Mucosa of stomach (tissue), 1 donor: ENCODE measurements around the gene TRPC1.

Experiments used
- H3K27me3 ChIP-seq: one replicate; pipeline ENCODE4 v1.7.0; 2013; ENCODE audit warnings: mild to moderate bottlenecking, low read length; ENCODE audit not compliant: control insufficient read depth, insufficient read depth
- H3K36me3 ChIP-seq: one replicate; pipeline ENCODE4 v1.7.0; 2013; ENCODE audit warnings: low read length; ENCODE audit not compliant: control insufficient read depth, insufficient read depth
- H3K4me1 ChIP-seq: one replicate; pipeline ENCODE4 v1.7.0; 2013; ENCODE audit warnings: mild to moderate bottlenecking, low read length; ENCODE audit not compliant: control insufficient read depth, insufficient read depth
- H3K4me3 ChIP-seq: one replicate; pipeline ENCODE4 v1.7.0; 2013; ENCODE audit warnings: low read length
- H3K9ac ChIP-seq: one replicate; pipeline ENCODE4 v1.7.0; 2013; ENCODE audit warnings: mild to moderate bottlenecking, low read length, moderate library complexity
- H3K9me3 ChIP-seq: one replicate; pipeline ENCODE4 v1.7.0; 2013; ENCODE audit warnings: mild to moderate bottlenecking, low read length, moderate library complexity; ENCODE audit not compliant: control insufficient read depth
- donor health status: Pancreatic carcinoma.

Gene TRPC1

DNA sequence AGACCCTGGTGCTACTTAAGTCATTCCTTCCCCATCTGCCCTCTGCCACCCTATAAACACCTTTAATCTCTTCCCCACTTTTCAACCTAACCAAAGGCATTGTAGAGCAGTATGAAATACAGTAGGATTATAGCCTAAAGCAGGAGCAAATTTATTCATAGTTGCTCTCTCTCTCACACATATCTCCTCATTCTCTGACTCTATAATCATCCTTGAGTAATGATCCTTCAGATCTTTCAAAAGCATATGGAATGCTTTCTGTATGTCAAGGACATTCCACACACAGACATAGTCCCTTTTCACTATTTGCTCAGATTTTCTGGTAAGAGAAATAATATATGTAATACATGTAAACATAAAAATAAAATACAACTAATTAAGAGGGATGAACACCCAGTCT, 54.1 kb downstream of the TRPC1 start:
- Histone ChIP-seq H3K4me3 (no peak overlapping the region), H3K9me3 (no peaks in the 10 kb centered on the region), H3K9ac (no peak overlapping the region), H3K4me1 (no peaks in the 10 kb centered on the region), H3K27me3 (no peaks in the 10 kb centered on the region), H3K36me3 (no peaks in the 10 kb centered on the region)

DNA sequence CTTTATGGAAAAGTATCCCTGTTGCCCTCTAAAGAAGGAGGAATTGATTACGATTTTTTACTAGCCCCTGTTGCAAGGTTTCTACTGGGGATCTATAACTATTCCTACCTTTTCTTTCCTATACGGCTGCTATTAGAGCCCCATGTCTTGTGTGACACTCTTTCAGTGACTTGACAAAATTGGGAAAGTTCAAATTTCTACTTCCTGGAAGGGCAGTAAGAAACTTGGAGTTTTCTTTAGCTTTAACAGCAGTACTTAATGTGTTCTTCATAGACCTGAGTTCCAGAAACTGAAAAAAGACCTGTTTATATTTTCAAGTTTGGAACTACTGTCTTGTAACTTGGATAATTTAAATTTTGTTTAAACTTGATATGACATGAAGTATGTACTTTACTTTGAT, 54.7 kb downstream of the TRPC1 start:
- Histone ChIP-seq H3K4me3 (no peak overlapping the region), H3K36me3 (no peaks in the 10 kb centered on the region), H3K27me3 (no peaks in the 10 kb centered on the region), H3K9me3 (no peaks in the 10 kb centered on the region), H3K4me1 (no peaks in the 10 kb centered on the region), H3K9ac (no peak overlapping the region)

DNA sequence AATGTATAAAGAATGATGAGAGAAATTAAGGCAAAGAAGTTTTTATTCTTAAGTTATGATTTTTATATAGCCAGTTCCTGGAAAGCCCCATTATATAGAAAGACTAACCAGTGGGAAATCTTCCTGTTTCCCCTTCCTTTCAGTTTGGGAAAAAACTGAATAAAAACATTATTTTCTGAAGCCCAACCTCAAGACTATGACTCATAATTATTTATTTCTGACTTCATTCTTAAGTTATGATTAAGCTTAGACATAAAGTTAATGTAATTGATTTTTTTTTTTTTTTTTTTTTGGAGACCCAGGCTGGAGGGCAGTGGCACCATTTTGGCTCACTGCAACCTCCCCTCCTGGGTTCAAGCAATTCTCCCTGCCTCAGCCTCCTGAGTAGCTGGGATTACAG, 55.8 kb downstream of the TRPC1 start:
- Histone ChIP-seq H3K9me3 (no peaks in the 10 kb centered on the region), H3K9ac (no peak overlapping the region), H3K36me3 (no peaks in the 10 kb centered on the region), H3K27me3 (no peaks in the 10 kb centered on the region), H3K4me1 (no peaks in the 10 kb centered on the region), H3K4me3 (no peak overlapping the region)

DNA sequence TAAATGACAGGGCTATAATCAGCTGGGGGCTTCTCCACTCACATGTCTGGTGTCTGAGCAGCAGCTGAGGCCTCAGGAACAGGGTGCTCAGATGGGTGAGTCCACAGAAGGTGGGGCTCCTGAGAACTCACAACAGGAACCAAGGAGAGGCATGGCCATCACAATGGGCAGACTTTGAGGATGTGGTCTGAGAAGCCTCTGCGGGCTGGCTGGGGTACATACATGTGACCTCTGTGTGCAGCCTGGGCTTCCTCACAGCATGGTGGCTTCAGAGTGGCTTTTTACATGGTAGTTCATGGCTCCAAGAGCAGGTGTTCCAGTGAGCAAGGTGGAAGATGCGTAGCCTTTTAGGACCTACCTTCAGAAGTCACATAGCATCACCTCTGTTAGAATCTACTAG, 58.8 kb downstream of the TRPC1 start:
- Histone ChIP-seq H3K36me3 (no peaks in the 10 kb centered on the region), H3K4me3 (no peak overlapping the region), H3K9me3 (no peaks in the 10 kb centered on the region), H3K9ac (no peak overlapping the region), H3K27me3 (no peaks in the 10 kb centered on the region), H3K4me1 (no peaks in the 10 kb centered on the region)

DNA sequence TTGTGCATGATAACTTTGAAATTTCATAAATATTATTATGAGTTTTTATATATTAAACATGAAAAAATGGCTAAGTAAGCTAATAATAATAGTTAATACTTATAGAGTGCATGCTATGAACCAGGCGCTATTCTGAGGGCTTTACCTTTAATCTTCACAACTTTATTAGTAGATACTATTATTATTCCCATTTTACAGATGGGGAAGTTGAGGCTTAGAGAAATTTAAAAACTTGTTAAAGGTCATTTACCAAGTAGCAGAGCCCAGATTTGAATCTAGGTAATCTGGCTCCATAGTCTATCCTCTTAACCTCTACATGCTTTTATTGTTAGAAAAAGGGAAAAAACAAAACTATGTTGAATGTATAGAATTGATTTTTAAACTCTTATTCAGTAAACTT, 60.4 kb downstream of the TRPC1 start:
- H3K4me3 ChIP-seq, result no peak overlapping the region
- H3K9ac ChIP-seq, result no peak overlapping the region
- H3K27me3 ChIP-seq, result peaks cover 8% of the 10 kb centered on the region
- H3K36me3 ChIP-seq, result no peaks in the 10 kb centered on the region
- H3K4me1 ChIP-seq, result no peaks in the 10 kb centered on the region
- no peaks in the 10 kb centered on the region for H3K9me3 ChIP-seq

DNA sequence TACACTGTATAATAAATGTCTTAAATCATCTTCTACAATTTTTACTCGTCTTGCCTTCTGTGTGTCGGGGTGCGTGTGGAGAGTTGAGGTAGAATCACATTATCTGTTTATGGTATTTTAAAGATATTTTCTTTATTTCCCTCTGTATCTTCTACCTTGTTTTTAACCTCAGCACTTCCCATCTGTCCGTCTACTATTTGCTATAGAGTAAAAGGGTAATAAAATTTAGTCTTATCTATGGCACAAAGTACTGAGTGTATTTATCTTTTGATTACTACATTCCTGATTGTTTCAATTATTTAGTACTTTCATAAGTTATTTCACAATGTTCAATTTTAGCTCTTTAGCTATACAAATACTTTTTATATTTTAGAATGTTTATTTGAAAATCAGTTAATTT, 62.2 kb downstream of the TRPC1 start:
- Histone ChIP-seq H3K9ac (no peak overlapping the region), H3K4me3 (no peak overlapping the region), H3K27me3 (peaks cover 8% of the 10 kb centered on the region), H3K9me3 (no peaks in the 10 kb centered on the region), H3K36me3 (no peaks in the 10 kb centered on the region), H3K4me1 (no peaks in the 10 kb centered on the region)

DNA sequence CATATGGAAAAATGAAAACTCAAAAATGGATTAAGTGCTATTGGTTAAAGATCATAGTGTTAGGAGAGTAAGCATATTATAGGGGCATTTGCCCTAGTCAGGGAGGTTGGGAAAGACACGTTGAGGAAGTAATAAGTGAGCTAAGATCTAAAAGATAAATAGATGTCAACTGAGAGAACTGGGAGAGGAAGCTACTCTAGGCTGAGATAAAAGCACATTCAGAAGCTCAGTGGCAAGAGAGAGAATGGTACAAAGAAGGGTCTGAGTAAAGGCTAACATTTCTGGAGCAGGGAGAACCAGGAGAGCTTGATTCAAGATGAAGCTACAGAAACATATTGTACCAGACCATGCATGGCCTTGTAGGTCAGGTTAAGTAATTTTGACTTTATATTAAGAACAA, 63.9 kb downstream of the TRPC1 start:
- Histone ChIP-seq H3K27me3 (peaks cover 8% of the 10 kb centered on the region), H3K9ac (no peak overlapping the region), H3K4me1 (no peaks in the 10 kb centered on the region), H3K9me3 (no peaks in the 10 kb centered on the region), H3K4me3 (no peak overlapping the region), H3K36me3 (no peaks in the 10 kb centered on the region)

DNA sequence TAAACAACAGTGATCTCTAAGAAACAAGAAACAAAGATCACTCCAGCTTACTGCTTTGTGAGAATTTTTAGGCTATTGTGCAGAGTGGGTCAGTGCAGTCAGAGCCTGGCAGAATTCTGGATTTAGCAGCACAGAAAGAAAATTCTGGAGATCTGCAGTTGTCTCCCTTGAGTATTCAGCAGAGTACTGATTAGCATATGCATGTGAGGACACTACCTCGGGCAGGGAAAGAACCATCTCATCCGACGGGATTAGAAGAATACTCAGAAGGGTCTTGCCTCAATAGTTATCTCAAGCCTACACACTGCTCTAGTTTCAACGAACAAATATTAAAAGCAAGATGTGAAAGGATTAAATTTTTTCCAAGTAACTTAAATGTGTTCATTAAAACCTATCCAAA, 70.7 kb downstream of the TRPC1 start:
- H3K9me3 ChIP-seq, result no peaks in the 10 kb centered on the region
- H3K27me3 ChIP-seq, result no peaks in the 10 kb centered on the region
- H3K9ac ChIP-seq, result no peak overlapping the region
- no peaks in the 10 kb centered on the region for H3K4me1 ChIP-seq
- H3K4me3 ChIP-seq, result no peak overlapping the region
- no peaks in the 10 kb centered on the region for H3K36me3 ChIP-seq

DNA sequence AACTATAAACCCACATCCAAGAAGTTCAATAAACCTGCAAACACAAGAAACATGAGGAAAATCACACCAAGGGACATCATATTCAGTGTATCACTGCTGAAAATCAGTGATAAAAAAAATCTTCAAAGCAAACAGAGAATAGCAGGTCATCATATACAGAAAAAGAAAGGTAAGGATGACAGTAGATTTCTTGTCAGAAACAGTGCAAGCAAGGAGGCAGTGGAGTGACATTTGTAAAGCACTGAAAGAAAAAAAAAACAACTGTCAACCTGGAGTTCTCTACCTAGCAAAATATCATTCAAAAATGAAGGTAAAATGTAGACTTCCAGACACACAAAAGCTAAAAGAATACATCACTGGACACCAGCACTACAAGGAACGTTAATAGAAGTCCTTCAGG, 71.5 kb downstream of the TRPC1 start:
- Histone ChIP-seq H3K4me1 (no peaks in the 10 kb centered on the region), H3K9me3 (no peaks in the 10 kb centered on the region), H3K36me3 (no peaks in the 10 kb centered on the region), H3K4me3 (no peak overlapping the region), H3K9ac (no peak overlapping the region), H3K27me3 (no peaks in the 10 kb centered on the region)

DNA sequence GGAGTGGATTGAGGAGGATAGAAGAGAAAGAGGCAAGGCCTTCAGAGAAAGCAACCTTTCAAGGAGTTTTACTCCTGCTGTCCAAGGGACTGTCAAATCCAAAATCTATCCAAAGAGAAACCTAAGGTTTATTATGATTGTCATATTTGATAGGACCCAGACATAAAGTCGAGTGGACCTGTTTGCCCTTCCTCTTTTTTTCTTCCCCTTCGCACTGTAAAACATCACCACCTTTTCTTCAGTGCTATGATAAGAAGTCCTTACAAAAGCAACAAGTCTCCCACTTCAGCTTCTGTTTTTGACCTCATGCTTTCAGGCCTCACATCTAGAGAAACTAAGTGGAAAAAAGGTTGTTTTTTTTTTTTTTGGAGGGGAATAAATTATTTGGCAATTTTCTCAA, 73.0 kb downstream of the TRPC1 start:
- Histone ChIP-seq H3K9ac (no peak overlapping the region), H3K27me3 (no peaks in the 10 kb centered on the region), H3K9me3 (no peaks in the 10 kb centered on the region), H3K4me3 (no peak overlapping the region), H3K36me3 (no peaks in the 10 kb centered on the region), H3K4me1 (no peaks in the 10 kb centered on the region)

DNA sequence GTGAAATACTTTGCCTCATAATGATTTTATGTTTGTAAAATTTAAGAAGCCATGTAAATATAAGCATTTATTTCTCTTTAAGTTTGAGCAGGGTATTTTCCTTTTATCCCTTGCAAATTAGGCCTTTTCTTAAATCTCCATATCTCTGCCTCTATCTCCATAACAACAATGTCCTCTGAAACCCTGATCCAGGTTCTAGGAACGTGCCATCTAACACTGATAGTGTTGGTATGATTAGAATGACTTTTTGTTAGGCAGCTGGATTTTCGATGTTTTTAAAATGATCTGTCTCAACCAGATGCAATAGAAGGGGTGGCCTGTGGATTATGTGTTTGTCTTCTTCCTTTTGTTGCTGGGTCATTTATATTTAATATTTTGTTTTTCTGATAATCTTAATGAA, 77.9 kb downstream of the TRPC1 start:
- no peaks in the 10 kb centered on the region for H3K36me3 ChIP-seq
- no peaks in the 10 kb centered on the region for H3K9me3 ChIP-seq
- no peak overlapping the region for H3K9ac ChIP-seq
- no peaks in the 10 kb centered on the region for H3K4me1 ChIP-seq
- no peak overlapping the region for H3K4me3 ChIP-seq
- no peaks in the 10 kb centered on the region for H3K27me3 ChIP-seq

DNA sequence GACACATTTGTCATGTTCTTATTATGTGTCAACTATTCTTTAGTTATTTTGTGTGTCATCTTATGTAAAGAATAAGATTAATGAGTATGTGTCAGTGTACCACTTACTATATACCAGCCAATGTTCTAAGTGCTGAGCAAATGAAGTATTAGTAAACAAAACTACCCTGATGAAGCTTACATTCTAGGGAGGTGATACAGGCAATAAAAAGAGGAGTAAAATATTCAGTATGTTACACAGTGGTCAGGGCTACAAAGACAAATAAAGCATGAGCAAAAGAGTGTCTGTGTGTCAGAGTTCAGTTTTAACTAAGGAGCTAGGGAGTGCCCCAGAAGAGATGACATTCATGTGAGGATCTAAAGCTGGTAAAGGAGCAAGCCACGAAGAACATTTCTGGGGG, 79.1 kb downstream of the TRPC1 start:
- Histone ChIP-seq H3K4me3 (no peak overlapping the region), H3K36me3 (no peaks in the 10 kb centered on the region), H3K4me1 (no peaks in the 10 kb centered on the region), H3K9me3 (no peaks in the 10 kb centered on the region), H3K27me3 (no peaks in the 10 kb centered on the region), H3K9ac (no peak overlapping the region)

DNA sequence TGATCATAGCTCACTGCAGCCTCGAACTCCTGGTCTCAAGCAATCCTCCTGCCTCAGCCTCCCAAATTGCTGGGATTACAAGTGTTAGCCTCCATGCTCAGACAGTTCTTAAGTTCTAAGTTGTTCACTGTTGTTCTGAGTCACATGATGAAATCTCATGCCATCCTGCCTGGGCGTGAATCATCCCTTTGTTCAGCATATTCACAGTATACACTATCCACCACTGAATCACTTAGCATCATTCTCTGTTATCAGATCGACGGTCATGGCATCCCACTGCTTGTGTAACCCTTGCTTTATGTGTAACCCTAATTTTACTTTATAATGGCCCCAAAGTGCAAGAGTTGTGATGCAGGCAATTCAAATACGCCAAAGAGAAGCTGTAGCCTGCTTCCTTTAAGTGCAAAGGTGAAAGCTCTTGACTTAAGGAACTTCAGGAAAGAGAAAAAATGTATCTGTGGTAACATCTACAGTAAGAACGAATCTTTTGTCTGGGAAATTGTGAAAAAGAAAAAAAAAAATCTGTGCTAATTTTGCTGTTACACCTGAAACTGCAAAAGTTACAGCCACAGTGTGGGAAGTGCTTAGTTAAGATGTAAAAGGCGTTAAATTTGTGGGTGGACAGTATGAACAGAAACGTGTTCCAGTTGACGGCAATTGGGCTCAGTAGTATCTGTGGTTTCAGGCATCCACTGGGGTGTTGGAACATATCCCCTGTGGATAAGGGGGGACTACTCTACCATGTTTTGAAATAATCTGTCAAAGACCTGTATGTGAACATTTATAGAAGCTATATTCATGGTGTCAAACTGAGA, 84.5 kb downstream of the TRPC1 start:
- no peaks in the 10 kb centered on the region for H3K27me3 ChIP-seq
- no peaks in the 10 kb centered on the region for H3K9me3 ChIP-seq
- H3K4me1 ChIP-seq, result no peaks in the 10 kb centered on the region
- H3K9ac ChIP-seq, result no peak overlapping the region
- H3K36me3 ChIP-seq, result no peaks in the 10 kb centered on the region
- no peak overlapping the region for H3K4me3 ChIP-seq
